Neural cell (in vitro differentiated cells): ENCODE results near the gene EFHB. TPM values are rescaled to one million over a fixed set of nuclear protein-coding genes. Genes with fewer than 3 reads are reported as not detected.

Experiments used
- H2AFZ ChIP-seq: fragments of 200-600, 300-800 bp; sonication (generic), shearing (Covaris generic); 2 replicates; pipeline ENCODE4 v1.6.0; 2014; ENCODE audit warnings: low read depth, mild to moderate bottlenecking, antibody characterized with exemption, low read length, moderate library complexity
- H3F3A ChIP-seq: fragments of 200-600 bp; shearing (Covaris generic); 2 replicates; pipeline ENCODE4 v1.6.1; 2016; ENCODE audit warnings: mild to moderate bottlenecking, moderate library complexity, mixed read lengths, antibody characterized with exemption, low read length; ENCODE audit not compliant: insufficient read depth, poor library complexity, severe bottlenecking
- H3K27ac ChIP-seq: fragments of 200-600, 300-800 bp; sonication (generic), shearing (Covaris generic); 2 replicates; pipeline ENCODE4 v1.5.1; 2014; ENCODE audit warnings: mild to moderate bottlenecking, low read length, moderate library complexity
- H3K27me3 ChIP-seq: fragments of 300-800, 200-600 bp; sonication (generic), shearing (Covaris generic); 2 replicates; pipeline ENCODE4 v1.6.0; 2014; ENCODE audit warnings: mild to moderate bottlenecking, low read depth, low read length, moderate library complexity; ENCODE audit not compliant: insufficient read depth
- H3K36me3 ChIP-seq: fragments of 300-800, 200-600 bp; sonication (generic), shearing (Covaris generic); 2 replicates; pipeline ENCODE4 v1.5.1; 2014; ENCODE audit warnings: mild to moderate bottlenecking, antibody characterized with exemption, low read length, moderate library complexity; ENCODE audit not compliant: insufficient read depth
- H3K4me2 ChIP-seq: fragments of 300-800, 200-600 bp; sonication (generic), shearing (Covaris generic); 2 replicates; pipeline ENCODE4 v1.6.0; 2014; ENCODE audit warnings: mild to moderate bottlenecking, low read length
- H3K4me3 ChIP-seq: fragments of 300-800, 200-600 bp; sonication (generic), shearing (Covaris generic); 2 replicates; pipeline ENCODE4 v1.5.1; 2014; ENCODE audit warnings: mild to moderate bottlenecking, low read length, moderate library complexity
- H3K79me2 ChIP-seq: fragments of 200-600 bp; shearing (Covaris generic); replicated peaks from 2 replicates; pipeline ENCODE4 v1.6.0; 2014; ENCODE audit warnings: mild to moderate bottlenecking, low read length, moderate library complexity; ENCODE audit not compliant: insufficient read depth
- H3K9ac ChIP-seq: fragments of 300-800, 200-600 bp; sonication (generic), shearing (Covaris generic); 2 replicates; pipeline ENCODE4 v1.6.1; 2016; ENCODE audit warnings: mild to moderate bottlenecking, low read length, mixed read lengths
- H3K9me2 ChIP-seq: fragments of 200-600 bp; shearing (Covaris generic); 2 replicates; pipeline ENCODE4 v1.6.1; 2016; ENCODE audit warnings: mild to moderate bottlenecking, low read length, mixed read lengths; ENCODE audit not compliant: insufficient read depth
- H3K9me3 ChIP-seq: fragments of 200-600, 300-800 bp; sonication (generic), shearing (Covaris generic); 2 replicates; pipeline ENCODE4 v1.6.1; 2016; ENCODE audit warnings: mild to moderate bottlenecking, mixed run types, low read length, moderate library complexity, mixed read lengths
- H4K20me1 ChIP-seq: fragments of 200-600 bp; shearing (Covaris generic); 2 replicates; pipeline ENCODE4 v1.6.1; 2016; ENCODE audit warnings: mild to moderate bottlenecking, mixed run types; ENCODE audit not compliant: insufficient read depth
- EP300 ChIP-seq: fragments of 450-650 bp; conservative IDR thresholded peaks from 2 replicates; pipeline ENCODE4 v1.6.1; 2014; ENCODE audit warnings: antibody characterized with exemption, mild to moderate bottlenecking, moderate library complexity; ENCODE audit not compliant: poor library complexity, severe bottlenecking
- EZH2 ChIP-seq: fragments of 200-600, 300-800 bp; shearing (Covaris generic), sonication (generic); IDR thresholded peaks from 2 replicates; pipeline ENCODE4 v1.6.1; 2014; ENCODE audit warnings: antibody characterized with exemption, low read length, borderline replicate concordance, mild to moderate bottlenecking; ENCODE audit not compliant: insufficient read depth, poor library complexity, severe bottlenecking
- MXI1 ChIP-seq: fragments of 450-650 bp; conservative IDR thresholded peaks from 2 replicates; pipeline ENCODE4 v1.6.1; 2014; ENCODE audit warnings: antibody characterized with exemption, mild to moderate bottlenecking; ENCODE audit not compliant: poor library complexity, severe bottlenecking
- POLR2AphosphoS5 ChIP-seq: IDR thresholded peaks from 2 replicates; pipeline ENCODE4 v1.6.1; 2012
- RAD21 ChIP-seq: fragments of 450-650 bp; conservative IDR thresholded peaks from 2 replicates; pipeline ENCODE4 v1.6.1; 2014; ENCODE audit warnings: antibody characterized with exemption, mild to moderate bottlenecking, moderate library complexity
- SMC3 ChIP-seq: fragments of 450-650 bp; conservative IDR thresholded peaks from 2 replicates; pipeline ENCODE4 v1.6.1; 2014; ENCODE audit warnings: antibody characterized with exemption, mild to moderate bottlenecking, moderate library complexity; ENCODE audit not compliant: poor library complexity
- TAF1 ChIP-seq: IDR thresholded peaks from 2 replicates; pipeline ENCODE4 v1.6.1; 2012; ENCODE audit warnings: low read depth
- polyA plus RNA-seq: library from polyadenylated mRNA; depleted of rRNA; stranded (reverse); fragments of >200 nt; gene quantifications from 2 replicates; pipeline ENCODE4 v1.2.3, GENCODE V29; 2014
- TF ChIP-seq, protein P1 (sequence below): IDR thresholded peaks from 2 replicates; pipeline ENCODE4 v1.6.1; 2012; ENCODE audit warnings: borderline replicate concordance
- TF ChIP-seq, protein P2 (sequence below): fragments of 450-650 bp; IDR thresholded peaks from 2 replicates; pipeline ENCODE4 v1.5.1; 2014; ENCODE audit warnings: antibody characterized with exemption, mild to moderate bottlenecking, moderate library complexity; ENCODE audit not compliant: poor library complexity, severe bottlenecking

Gene EFHB
- polyA plus RNA-seq, 1 donor from 2014 or later, result 4.3 TPM

DNA sequence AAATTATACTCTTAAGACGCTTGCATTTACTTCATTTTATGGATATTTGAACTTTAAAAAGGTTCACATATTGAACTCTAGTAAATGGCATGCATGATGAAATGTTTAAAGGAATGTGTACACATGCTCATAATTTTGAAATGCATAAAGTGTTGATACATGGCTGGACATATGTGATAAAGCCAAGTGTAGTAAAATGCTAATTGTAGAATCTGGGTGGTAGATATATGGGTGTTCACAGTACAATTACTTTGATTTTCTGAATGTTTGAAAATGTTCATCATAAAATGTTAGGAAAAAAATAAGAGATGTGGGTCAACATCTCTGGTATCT, 4.2 kb upstream of the EFHB start:
- no peak overlapping the region for H3K4me3 ChIP-seq
- H3K36me3 ChIP-seq, result no peaks in the 10 kb centered on the region
- no peaks in the 10 kb centered on the region for H3K27me3 ChIP-seq
- no peaks in the 10 kb centered on the region for H3K9me2 ChIP-seq
- H2AFZ ChIP-seq, result no peak overlapping the region
- H3K4me2 ChIP-seq, result no peak overlapping the region
- TF ChIP-seq EP300 (no peak), EZH2 (no peak), MXI1 (no peak), POLR2AphosphoS5 (no peak), TAF1 (no peak), RAD21 (no peak), SMC3 (no peak)
- TF ChIP-seq, protein P1, sequence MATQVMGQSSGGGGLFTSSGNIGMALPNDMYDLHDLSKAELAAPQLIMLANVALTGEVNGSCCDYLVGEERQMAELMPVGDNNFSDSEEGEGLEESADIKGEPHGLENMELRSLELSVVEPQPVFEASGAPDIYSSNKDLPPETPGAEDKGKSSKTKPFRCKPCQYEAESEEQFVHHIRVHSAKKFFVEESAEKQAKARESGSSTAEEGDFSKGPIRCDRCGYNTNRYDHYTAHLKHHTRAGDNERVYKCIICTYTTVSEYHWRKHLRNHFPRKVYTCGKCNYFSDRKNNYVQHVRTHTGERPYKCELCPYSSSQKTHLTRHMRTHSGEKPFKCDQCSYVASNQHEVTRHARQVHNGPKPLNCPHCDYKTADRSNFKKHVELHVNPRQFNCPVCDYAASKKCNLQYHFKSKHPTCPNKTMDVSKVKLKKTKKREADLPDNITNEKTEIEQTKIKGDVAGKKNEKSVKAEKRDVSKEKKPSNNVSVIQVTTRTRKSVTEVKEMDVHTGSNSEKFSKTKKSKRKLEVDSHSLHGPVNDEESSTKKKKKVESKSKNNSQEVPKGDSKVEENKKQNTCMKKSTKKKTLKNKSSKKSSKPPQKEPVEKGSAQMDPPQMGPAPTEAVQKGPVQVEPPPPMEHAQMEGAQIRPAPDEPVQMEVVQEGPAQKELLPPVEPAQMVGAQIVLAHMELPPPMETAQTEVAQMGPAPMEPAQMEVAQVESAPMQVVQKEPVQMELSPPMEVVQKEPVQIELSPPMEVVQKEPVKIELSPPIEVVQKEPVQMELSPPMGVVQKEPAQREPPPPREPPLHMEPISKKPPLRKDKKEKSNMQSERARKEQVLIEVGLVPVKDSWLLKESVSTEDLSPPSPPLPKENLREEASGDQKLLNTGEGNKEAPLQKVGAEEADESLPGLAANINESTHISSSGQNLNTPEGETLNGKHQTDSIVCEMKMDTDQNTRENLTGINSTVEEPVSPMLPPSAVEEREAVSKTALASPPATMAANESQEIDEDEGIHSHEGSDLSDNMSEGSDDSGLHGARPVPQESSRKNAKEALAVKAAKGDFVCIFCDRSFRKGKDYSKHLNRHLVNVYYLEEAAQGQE, result no peak
- TF ChIP-seq, protein P2, sequence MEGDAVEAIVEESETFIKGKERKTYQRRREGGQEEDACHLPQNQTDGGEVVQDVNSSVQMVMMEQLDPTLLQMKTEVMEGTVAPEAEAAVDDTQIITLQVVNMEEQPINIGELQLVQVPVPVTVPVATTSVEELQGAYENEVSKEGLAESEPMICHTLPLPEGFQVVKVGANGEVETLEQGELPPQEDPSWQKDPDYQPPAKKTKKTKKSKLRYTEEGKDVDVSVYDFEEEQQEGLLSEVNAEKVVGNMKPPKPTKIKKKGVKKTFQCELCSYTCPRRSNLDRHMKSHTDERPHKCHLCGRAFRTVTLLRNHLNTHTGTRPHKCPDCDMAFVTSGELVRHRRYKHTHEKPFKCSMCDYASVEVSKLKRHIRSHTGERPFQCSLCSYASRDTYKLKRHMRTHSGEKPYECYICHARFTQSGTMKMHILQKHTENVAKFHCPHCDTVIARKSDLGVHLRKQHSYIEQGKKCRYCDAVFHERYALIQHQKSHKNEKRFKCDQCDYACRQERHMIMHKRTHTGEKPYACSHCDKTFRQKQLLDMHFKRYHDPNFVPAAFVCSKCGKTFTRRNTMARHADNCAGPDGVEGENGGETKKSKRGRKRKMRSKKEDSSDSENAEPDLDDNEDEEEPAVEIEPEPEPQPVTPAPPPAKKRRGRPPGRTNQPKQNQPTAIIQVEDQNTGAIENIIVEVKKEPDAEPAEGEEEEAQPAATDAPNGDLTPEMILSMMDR, result no peak
- H3K27ac ChIP-seq, result no peak overlapping the region
- H4K20me1 ChIP-seq, result no peaks in the 10 kb centered on the region
- H3F3A ChIP-seq, result no peaks in the 10 kb centered on the region
- no peak overlapping the region for H3K9ac ChIP-seq
- no peaks in the 10 kb centered on the region for H3K79me2 ChIP-seq
- no peaks in the 10 kb centered on the region for H3K9me3 ChIP-seq

DNA sequence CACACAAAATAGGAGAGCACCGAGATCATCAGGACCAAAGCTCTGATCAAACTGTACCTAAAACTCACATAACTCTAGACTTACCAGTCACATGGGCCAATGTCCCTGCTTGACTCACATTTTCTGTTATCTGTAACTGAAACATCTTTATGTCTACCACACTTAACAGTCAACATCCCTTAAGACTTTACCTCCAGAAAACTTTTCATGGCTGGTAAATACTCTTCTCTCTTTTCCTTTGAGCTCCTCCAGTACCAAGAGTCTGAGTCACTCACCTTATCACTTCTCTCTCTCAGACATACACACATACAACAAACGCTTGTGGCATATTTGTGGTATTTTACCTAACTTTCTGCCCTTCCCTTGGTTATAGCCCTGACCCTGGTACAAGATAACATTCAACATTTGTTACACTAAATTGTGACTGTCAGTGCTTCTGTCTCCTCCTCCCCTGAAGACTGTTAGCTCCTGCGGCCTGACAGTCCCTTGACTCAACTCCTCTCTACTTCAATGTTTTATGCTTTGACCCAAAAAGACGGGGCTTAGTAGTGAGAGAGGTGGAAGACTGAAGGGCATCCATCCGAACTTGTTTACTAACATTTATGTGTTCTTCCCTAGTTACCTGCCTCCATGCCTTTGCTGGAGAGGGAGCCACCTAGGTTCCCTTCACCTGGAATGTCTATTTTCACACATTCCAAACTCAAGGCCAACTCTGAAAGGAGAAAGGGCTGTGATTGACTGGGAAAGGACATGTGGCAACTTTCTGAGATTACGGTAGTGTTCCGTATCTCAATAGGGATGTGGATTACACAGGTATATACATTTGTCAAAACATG, 3.7 kb upstream of the EFHB start:
- Histone ChIP-seq H3K27ac (no peak overlapping the region), H3K4me2 (no peak overlapping the region), H3K36me3 (no peaks in the 10 kb centered on the region), H3F3A (no peaks in the 10 kb centered on the region), H3K4me3 (no peak overlapping the region), H2AFZ (no peak overlapping the region), H3K27me3 (no peaks in the 10 kb centered on the region), H3K9ac (no peak overlapping the region), H3K9me2 (no peaks in the 10 kb centered on the region), H3K79me2 (no peaks in the 10 kb centered on the region), H3K9me3 (no peaks in the 10 kb centered on the region), H4K20me1 (no peaks in the 10 kb centered on the region)
- TF ChIP-seq SMC3 (no peak), EP300 (no peak)
